ENCODE measurements around the gene LMOD3. TPM values are rescaled to one million over a fixed set of nuclear protein-coding genes. Genes with fewer than 3 reads are reported as not detected.
A peak's percentile ranks its signal among the peaks of the same experiment; 100 is the strongest.

Gene LMOD3
- total RNA-seq, 1 donor from 2014 or later: 0.12 TPM

- Histone ChIP-seq H3K9me3 (no peaks in the 10 kb centered on the region), H3K36me3 (peaks cover 56% of the 10 kb centered on the region), H3K4me3 (no peak overlapping the region), H3K27ac (no peak overlapping the region), H3K4me1 (peaks cover 19% of the 10 kb centered on the region), H3K27me3 (ENCODE audit: low read depth) (no peaks in the 10 kb centered on the region)
- ATAC-seq (no peak), DNase-seq (no peak)
- no peak for TF ChIP-seq CTCF (IDR thresholded peaks at IDR 0.05)
- intact Hi-C loops (cut with DNase I): no loop called here
These were observed 17.8 kb downstream of the LMOD3 start for GRCh38 chr3:69104586-69104985.

GRCh38 chr3:69103123-69103522 lies 19.3 kb downstream of the LMOD3 start:
- ATAC-seq (no peak), DNase-seq (no peak)
- Histone ChIP-seq H3K27ac (no peak overlapping the region), H3K27me3 (ENCODE audit: low read depth) (no peaks in the 10 kb centered on the region), H3K4me3 (no peak overlapping the region), H3K36me3 (peaks cover 56% of the 10 kb centered on the region), H3K4me1 (peaks cover 29% of the 10 kb centered on the region), H3K9me3 (no peaks in the 10 kb centered on the region)
- TF ChIP-seq CTCF (IDR thresholded peaks at IDR 0.05): no peak
- intact Hi-C loops (cut with DNase I): no loop called here

- no peaks in the 10 kb centered on the region for H3K9me3 ChIP-seq
- intact Hi-C loops (cut with DNase I): no loop called here
- H3K36me3 ChIP-seq: peaks cover 56% of the 10 kb centered on the region
- no peak overlapping the region for H3K4me3 ChIP-seq
- ATAC-seq: peak in 1 of 2 donors; percentile 56
- no peak overlapping the region for H3K27ac ChIP-seq
- peaks cover 37% of the 10 kb centered on the region for H3K4me1 ChIP-seq
- no peak for DNase-seq
- H3K27me3 ChIP-seq (ENCODE audit: low read depth): no peaks in the 10 kb centered on the region
- no peak for TF ChIP-seq CTCF (IDR thresholded peaks at IDR 0.05)
These were observed 20.0 kb downstream of the LMOD3 start for GRCh38 chr3:69102384-69102783.

- Histone ChIP-seq H3K4me1 (peaks cover 60% of the 10 kb centered on the region), H3K36me3 (peaks cover 39% of the 10 kb centered on the region), H3K27ac (no peak overlapping the region), H3K9me3 (no peaks in the 10 kb centered on the region), H3K27me3 (ENCODE audit: low read depth) (no peaks in the 10 kb centered on the region), H3K4me3 (no peak overlapping the region)
- intact Hi-C loops (cut with DNase I): no loop called here
- TF ChIP-seq CTCF (IDR thresholded peaks at IDR 0.05): no peak
- ATAC-seq (no peak), DNase-seq (no peak)
These were observed 22.8 kb downstream of the LMOD3 start for GRCh38 chr3:69099576-69099975.

GRCh38 chr3:69097407-69098086 lies 24.8 kb downstream of the LMOD3 start:
- TF ChIP-seq CTCF (IDR thresholded peaks at IDR 0.05): no peak
- ATAC-seq (no peak), DNase-seq (no peak)
- H3K27ac ChIP-seq: no peak overlapping the region
- peaks cover 19% of the 10 kb centered on the region for H3K36me3 ChIP-seq
- no peak overlapping the region for H3K4me3 ChIP-seq
- no peaks in the 10 kb centered on the region for H3K27me3 ChIP-seq (ENCODE audit: low read depth)
- intact Hi-C loops (cut with DNase I): no loop called here
- no peaks in the 10 kb centered on the region for H3K9me3 ChIP-seq
- H3K4me1 ChIP-seq: peaks cover 81% of the 10 kb centered on the region
